HG03571 (cell line): Measurements from ENCODE around the gene C20orf144.
"Not testable (repeated sequence)": the region's sequence is repeated elsewhere in the genome, so short reads cannot be mapped to it uniquely, and the experiment has no call there.

ENCODE experiments used
- ATAC-seq: cut with Tn5 transposase; IDR thresholded peaks from one replicate; pipeline ENCODE4 v1.9.1; 2021; ENCODE audit not compliant: unreplicated experiment

Gene C20orf144

GRCh38 chr20:33662172-33662571 is at the start of gene C20orf144:
TSS of gene C20orf144 (plus strand) at chr20:33662327. CDS start at chr20:33662346, 19 bp downstream.
- ATAC-seq = no peak

- ATAC-seq = no peak
Measured at GRCh38 chr20:33621717-33622400, 40.3 kb upstream of the C20orf144 start.

- no peak for ATAC-seq
Measured at GRCh38 chr20:33622705-33623365, 39.3 kb upstream of the C20orf144 start.

- ATAC-seq = no peak
Measured at GRCh38 chr20:33624399-33624798, 37.7 kb upstream of the C20orf144 start.

- no peak for ATAC-seq
Measured at GRCh38 chr20:33626190-33626589, 35.9 kb upstream of the C20orf144 start.

- no peak for ATAC-seq
Measured at GRCh38 chr20:33627577-33628216, 34.4 kb upstream of the C20orf144 start.

GRCh38 chr20:33629533-33629932 is 32.6 kb upstream of the C20orf144 start:
- no peak for ATAC-seq

- ATAC-seq = no peak
Measured at GRCh38 chr20:33629979-33630378, 32.1 kb upstream of the C20orf144 start.

- no peak for ATAC-seq
Measured at GRCh38 chr20:33630507-33630906, 31.6 kb upstream of the C20orf144 start.

- not testable (repeated sequence) for ATAC-seq
Measured at GRCh38 chr20:33631910-33632309, 30.2 kb upstream of the C20orf144 start.

- no peak for ATAC-seq
Measured at GRCh38 chr20:33635341-33635740, 26.8 kb upstream of the C20orf144 start.

GRCh38 chr20:33636776-33637175 is 25.4 kb upstream of the C20orf144 start:
- ATAC-seq = no peak

GRCh38 chr20:33640287-33640686 is 21.8 kb upstream of the C20orf144 start:
- no peak for ATAC-seq

- no peak for ATAC-seq
Measured at GRCh38 chr20:33644313-33645071, 17.6 kb upstream of the C20orf144 start.

GRCh38 chr20:33645072-33645358 is 17.1 kb upstream of the C20orf144 start:
- no peak for ATAC-seq

GRCh38 chr20:33645396-33645795 is 16.7 kb upstream of the C20orf144 start:
- ATAC-seq = no peak

GRCh38 chr20:33646191-33646590 is 15.9 kb upstream of the C20orf144 start:
- no peak for ATAC-seq

- ATAC-seq = not testable (repeated sequence)
Measured at GRCh38 chr20:33646959-33647602, 15.0 kb upstream of the C20orf144 start.

GRCh38 chr20:33647603-33648395 is 14.3 kb upstream of the C20orf144 start:
- ATAC-seq = no peak

- ATAC-seq = no peak
Measured at GRCh38 chr20:33648396-33649004, 13.6 kb upstream of the C20orf144 start.
